Limb (tissue), 2 donors: ENCODE measurements around the gene SULT2B1.
"Not testable (repeated sequence)": the region's sequence is repeated elsewhere in the genome, so short reads cannot be mapped to it uniquely, and the experiment has no call there.

ENCODE experiments used
- DNase-seq, 2 donors: peaks; one replicate each; pipeline ENCODE4 v3.0.0-alpha.2; 2016; ENCODE audit errors: extremely low spot score in 2 of 2

SULT2B1 gene

DNA sequence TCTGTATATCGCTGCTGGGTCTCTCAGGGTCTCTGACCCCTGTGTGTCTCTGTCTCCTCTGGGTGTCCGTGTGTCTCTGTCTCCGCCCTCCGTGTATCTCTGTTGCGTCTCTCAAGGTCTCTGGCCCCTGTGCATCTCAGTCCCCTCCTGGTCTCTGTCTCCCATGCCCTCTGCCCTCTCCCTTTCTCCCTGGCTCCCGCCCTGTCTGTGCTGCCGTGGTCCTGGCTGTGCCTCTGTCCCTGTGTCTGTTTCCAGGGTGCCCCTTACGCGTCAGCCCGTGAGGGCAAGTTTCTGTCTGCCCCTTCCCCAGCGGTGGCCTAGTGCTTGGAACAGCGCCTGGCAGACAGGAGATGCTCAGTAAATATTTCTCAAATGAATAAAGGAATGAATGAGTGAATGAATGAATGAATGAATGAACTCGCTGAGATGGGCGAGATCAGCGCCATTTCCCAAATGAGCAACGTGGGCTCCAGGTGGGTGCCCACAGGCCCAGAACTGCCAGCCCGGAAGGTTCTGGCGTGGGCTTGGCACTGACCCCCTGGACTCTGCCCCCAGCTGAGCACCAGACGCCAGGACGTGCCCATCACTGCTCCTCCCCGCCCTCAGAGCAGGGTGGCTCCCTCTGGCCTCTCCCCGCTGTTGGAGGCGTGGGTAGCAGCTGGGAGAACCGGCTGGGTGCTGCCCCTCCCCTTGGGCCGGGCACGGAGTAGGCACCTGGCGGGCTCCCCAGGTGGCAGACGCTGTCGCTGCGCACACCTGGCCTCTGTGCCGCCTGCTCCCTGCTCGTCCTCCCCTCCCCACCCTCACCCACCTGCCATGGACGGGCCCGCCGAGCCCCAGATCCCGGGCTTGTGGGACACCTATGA, at the start of gene SULT2B1:
TSS of gene SULT2B1 (plus strand) at position 736 of the 866 bp plus-strand sequence. CDS start at position 817, 81 bp downstream.
- no peak for DNase-seq

DNA sequence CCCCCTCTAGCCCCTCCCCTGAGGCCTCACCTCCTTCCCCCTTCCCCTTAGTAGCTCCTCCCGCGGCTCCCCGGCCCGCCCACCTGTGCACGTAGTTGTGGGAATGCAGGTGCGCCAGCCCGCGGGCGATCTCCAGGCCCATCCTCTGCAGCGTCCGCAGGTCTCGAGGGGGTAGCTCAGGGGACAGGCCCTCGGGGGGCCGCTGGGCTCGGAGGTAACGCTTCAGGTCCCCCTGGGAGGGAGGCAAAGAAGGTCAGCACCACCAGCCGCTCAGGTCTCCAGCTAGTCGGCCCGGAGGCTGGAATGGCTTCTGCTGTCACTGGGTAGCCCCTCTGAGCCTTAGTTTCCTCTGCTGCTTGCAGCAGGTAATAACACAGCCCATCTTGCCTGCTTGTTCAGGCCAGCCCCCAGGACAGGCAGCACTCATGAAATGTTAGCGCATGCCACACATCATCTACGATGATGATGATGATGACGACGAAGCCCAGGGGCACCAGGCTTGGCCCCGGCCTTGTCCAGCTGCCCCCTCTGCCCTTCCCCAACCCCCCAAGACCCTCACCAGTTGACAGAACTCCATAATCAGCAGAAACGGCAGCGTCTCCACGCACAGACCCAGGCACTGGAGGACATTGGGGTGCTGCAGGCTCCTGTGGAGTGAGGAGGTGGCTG, 49.5 kb upstream of the SULT2B1 start:
- DNase-seq, result no peak

DNA sequence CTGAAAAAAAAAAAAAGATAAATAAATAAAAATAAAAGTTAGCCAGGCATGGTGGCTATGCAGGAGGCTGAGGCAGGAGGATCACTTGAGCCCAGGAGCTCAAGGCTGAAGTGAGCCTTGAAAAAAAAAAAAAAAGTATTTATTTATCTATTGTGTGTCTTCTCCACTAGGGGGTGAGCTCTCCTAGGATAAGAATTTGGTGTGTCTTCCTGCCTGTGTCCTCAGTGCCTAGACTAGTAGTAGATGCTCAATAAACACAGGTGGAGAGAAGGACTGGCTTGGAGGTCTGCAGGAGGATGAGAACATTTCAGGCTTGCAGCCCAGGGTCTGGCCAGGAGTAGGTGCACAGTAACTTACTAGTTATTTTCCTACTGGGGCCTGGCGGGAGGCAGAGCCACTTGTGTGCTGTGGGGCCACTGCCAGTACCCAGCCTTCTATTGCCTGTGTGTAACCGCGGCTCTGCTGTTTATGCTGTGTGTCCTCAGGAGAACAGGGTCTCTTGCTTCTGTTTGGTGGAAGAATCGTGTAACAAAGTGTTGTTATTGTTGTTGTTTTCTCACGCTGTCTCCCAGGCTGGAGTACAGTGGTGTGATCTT, 45.7 kb upstream of the SULT2B1 start:
- DNase-seq, result no peak

DNA sequence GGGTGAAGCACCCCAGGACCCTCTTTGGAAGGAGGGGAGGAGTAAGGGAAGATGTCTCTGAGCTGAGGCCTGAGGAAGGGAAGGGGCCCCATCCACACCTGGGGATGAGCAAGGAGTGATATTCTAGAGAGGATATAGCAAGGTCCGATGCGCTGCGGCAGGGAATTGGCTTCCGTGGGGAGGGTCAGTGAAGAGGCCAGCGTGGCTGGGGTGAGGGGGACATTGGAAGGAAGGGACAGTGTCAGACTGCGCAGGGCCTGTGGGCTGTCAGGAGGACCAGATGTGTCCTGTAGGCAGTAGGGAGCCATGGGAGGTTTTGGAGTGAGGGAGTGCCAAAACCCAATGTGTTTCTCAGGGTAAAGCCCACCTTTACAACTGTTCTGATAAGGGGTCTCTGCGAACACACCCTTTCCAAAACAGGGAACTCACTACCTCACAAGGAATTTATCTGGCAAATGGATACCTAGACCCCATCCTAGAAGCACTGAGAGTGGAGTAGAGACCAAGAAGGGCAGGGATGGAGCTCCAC, 44.0 kb upstream of the SULT2B1 start:
- no peak for DNase-seq

DNA sequence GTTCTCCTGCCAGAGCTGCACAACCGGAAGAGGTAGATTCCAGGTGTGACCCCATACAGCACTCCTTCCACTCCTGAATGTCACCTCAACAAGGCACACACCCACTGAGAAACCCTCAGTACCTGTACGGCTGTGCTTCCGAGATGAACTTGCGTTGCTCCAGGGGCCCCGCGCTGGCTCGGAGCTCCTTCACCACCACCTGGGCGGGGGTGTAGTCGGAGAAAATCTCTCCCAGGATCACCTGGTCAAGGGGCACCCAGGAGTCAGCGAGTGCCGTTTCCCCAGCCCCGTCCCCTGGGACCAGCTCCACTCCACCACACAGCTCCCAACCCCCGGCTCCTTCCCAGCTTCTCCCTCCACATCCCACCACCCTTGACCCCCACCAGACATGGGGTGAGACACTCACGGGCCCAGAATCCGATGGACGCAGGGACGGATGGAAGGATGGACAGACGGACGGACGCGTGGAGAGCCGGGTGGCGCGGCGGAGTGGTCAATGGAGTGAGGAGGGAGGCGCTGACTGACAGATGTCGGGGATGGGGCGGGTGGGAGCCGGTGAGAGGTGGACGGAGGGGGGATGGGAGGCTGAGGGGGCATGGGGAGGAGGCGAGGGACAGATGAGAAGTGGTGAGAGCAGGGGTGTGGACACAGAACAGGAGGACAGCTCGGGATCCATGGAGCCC, 43.1 kb upstream of the SULT2B1 start:
- DNase-seq, result no peak

DNA sequence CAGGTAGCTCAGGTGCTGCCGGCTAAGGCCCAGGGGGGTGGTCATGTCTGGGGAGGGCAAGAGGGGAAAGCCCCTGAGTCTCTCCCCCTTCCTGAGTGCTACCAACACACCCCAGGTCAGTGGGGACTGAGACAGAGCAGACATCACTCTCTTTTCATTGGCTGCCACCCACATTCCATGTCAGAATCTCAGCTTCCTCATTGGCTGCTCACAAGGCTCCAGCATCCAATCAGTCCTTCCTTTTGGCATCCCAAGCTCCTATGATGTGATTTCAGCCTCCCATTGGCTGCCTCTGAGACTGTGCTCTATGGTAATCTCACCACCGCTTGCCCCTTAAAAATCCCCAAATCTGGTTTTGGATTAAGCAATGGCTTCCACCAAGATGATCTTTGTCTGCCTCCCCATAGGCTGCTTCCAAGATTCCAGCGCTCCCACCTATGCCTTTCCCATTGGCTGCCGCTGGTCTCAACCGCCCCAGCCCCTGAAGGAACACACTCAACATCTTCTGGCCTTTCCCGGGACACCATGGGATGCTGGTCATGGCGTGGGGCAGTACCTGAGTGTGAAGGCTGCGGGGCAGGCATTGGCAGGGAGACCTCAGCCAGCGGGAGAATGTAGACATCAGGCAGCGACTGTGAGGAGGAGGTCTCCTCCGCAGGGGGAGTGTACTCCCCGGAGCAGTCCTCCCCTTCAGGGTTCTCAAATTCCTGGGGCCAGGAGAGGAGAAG, 42.3 kb upstream of the SULT2B1 start:
- DNase-seq, result no peak

DNA sequence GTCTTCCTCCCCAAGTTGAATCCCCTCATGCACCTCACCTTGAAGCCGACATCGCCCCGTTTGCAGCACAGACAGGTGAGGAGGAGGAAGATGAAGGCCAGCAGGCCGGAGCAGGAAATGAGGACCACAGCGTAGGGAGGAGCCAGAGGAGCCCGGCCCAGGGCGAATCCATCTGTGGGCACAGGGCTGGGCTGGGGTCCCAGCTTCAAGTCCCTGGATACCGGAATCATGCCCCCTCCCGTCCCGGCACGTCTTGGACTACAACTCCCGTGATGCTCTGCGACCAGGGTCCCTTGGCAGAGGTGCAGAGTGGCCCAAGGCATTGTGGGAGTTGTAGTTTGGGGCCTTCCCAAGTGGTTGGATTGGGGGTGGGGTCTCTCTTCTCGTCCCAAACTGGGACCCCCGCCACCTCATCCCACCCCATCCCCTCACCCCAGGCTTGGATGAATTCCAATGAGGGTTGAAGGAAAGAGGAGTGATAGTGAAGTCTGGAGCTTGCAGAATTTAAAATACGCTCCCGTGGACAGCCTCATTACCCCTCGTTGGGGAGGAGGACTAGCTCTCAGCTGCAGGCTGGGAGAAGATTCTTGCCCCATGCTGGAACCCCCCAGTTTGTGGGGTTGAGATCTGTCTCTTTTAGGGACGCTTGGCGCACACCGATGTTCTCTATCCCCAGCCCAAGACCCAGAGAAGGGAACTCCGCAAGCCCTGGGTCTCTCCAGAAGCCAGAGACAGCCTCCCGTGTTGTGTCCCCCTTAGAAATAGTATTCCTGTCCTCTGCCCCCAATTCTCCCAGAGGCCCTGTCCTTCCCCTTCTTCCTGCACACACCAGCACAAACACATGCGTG, 41.3 kb upstream of the SULT2B1 start:
- DNase-seq, result peak; percentile 44 to 86

DNA sequence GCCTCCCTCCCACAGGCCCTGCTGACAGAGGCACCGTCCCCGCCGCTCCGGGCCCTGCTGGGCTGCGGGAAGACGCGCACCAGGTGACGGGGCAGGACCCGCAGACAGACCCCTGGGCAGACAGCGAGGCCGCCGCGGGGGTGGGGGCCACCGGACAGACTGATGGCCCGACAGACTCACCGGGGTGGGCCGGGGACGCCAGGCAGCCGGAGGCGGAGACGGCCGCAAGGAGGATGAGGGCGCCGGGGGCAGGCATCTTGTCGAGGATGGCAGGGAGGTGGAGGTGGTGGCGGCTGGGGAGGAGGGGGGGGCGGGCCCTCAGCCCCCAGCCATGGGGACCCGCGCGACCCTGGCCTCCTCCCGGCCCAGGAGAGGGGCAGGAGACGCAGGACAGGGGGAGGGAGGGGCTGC, 40.6 kb upstream of the SULT2B1 start:
- peak in 1 of 2 donors; percentile 51 for DNase-seq

DNA sequence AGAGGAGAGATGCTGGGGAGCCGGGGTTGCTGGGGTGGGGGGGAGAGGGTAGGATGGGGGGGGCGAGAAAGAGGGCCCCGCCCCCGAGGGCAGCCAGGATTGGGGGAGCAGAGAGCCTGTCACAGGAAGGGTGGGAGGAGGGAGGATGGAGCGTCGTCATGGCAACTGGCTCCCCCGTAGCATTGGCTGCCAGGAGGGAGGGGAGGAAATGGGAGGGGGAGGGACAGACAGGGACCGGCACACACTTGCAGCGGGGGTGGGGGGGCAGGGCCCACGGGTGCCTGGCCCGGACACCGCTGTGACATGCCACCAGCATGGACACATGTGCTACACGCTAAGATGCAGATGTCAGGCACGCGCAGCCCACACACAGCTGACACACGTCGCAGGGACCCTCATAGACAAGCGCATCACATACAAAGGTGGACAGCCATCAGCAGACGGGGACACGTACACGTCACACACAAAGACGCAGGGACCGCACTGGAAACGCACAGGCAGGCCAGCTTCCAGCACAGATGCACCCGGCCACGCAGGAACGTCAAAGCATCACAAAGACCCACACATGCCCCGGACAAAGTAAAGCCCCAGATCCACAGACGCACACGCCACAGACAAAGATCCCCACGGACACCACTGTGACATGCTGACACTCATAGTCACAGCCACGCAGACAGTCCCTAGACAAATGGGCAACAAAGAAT, 40.0 kb upstream of the SULT2B1 start, which contains the start of gene LMTK3:
TSS of gene LMTK3 (minus strand) at position 36 of the 704 bp plus-strand sequence. CDS start 259 bp downstream, outside the sequence.
- peak in 1 of 2 donors; percentile 85 for DNase-seq

DNA sequence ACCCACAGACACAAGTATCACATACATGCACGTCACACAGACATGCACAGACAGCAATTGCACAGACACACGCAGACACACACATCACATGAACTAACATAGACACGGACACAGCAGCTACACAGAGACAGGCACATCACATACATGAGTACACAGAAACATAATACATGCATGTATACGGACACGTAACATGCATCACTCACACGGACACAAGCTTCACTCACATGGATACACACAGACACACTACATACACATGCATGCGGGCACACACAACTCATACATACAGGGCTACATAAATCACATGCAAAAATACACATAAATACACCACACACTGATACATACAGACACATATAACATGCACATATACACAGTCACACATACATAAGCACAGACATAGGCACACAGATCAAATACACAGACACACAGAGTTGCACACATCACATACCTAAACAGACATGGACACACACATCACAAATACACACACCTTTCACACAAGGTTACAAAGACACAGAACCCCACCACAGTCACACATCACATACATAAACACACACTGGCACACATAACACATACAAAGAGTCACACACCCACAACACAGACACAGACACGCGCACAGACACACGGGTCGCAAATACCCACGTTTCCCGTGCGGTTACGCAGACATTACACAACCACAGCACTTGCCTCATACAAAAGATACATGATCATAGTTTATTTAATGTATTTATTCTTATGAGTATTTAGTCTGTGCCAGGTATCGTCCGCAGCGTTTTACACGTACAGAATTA, 39.3 kb upstream of the SULT2B1 start:
- no peak for DNase-seq

DNA sequence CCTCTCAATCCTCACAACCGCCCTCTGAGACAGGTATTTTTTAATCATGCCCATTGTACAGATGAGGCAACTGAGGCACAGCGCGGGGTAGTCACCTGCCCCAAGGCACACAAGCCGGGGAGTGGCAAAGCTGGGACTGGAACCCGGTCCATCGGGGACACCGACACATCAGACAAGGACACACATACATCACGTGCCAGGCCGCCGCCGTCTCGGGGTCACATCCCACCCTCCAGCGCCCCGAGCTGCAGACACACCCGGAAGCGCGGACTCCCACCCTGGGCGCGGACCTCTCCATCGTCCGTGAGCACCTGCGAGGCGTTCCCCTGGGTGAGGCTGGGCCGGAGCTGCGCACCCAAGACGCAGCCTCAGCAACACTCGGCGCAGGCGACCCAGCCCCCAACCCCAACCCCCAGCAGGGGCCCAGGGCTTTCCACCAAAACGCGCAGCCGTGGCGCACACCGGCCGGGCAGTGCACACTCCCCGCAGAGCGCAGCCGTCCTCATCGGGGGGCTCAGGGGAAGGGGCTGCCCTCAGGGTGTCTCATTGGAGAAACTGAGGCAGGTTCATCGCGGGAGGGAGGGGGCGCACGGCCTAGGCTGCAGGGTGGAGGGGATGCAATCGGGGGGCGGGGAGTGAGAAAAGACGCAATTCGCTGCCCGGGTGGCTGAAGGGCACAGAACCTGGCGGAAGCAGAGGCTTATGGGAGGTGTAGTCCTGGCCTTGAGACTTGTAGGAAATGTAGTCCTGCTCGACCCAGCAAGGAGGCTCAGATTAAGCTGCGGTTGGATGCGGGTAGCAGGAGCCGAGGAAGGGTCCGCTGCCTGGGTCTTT, 38.5 kb upstream of the SULT2B1 start:
- peak; percentile 56 to 79 for DNase-seq

DNA sequence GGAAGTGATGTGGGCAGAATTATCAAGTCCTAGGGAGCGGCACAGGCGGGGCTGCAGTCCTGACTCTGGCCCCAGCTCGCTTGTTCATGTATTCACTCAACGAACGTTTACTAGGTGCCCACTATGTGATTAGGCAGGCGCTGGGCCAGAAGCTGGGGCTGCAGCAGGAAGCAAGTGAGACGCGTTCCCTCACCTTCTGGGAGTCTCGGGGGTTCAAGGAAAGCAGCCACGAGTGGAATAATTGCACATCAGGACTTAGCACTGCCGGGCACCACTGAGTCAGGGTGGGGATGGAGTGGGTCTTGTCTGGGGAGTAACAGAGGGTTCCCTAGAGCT, 37.9 kb upstream of the SULT2B1 start:
- no peak for DNase-seq

DNA sequence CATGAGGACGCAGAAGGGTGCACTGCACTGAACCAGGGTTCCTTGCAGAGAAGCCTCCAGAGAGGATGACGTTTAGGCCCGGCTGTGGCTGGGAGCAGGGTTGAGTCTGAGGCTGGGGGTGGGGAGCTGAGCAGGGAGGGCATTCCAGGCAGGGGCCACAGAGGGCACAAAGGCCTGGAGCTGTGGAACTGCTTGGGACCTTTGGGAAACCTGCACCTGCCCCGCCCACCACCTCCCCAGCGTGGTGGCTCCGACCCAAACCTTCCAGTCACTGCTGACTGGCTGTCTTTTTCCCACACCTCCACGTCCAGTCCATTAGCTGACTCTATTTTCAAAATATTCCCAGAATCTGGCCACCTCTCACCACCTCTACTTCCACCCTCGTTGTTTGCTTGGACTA, 35.4 kb upstream of the SULT2B1 start:
- DNase-seq, result no peak

DNA sequence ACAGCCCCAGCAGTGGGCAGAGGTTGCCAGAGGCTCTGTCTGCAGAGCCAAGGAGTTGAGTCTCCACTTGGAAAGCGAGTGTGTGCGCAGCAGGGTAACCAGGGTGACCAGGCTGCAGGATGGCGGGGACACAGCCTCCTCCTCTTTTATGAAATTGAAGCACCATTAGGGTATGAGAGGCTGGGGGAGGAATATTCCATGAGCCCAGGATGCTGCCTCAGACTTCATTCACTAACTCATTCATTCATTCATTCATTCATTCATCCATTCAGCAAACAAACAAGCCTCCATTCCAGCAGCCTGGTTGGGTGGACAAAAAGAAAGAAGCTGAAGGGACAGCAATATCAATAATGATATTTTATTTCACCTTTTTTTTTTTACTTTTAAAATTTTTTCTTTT, 33.8 kb upstream of the SULT2B1 start:
- no peak for DNase-seq

DNA sequence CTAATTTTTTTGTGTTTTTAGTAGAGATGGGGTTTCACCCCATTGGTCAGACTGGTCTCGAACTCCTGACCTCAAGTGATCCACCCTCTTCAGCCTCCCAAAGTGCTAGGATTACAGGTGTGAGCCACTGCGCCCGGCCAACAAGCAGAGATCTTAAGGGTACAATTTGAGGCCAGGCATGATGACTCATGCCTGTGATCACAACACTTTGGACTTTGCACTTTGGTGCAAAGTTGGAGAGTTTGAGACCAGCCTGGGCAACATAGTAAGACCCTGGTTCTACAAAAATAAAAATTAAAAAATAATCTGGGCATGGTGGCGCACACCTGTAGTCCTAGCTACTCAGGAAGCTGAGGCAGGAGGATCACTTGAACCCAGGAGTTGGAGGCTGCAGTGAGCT, 32.5 kb upstream of the SULT2B1 start:
- DNase-seq, result not testable (repeated sequence)

DNA sequence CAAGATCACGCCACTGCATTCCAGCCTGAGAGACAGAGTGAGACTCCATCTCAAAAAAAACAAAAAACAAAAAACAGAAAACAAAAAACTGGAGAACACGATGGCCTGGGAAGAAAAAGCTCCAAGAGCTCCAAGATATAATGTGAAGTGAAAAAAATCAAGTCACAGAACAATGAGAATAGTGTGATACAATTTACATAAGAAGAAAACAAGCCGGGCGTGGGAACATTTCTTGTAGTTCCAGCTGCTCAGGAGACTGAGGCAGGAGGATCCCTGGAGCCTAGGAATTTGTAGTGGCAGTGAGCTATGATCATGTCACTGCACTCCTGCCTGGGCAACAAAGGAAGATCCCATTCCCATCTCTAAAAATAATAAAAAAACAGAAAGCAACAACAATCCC, 31.8 kb upstream of the SULT2B1 start:
- no peak for DNase-seq

DNA sequence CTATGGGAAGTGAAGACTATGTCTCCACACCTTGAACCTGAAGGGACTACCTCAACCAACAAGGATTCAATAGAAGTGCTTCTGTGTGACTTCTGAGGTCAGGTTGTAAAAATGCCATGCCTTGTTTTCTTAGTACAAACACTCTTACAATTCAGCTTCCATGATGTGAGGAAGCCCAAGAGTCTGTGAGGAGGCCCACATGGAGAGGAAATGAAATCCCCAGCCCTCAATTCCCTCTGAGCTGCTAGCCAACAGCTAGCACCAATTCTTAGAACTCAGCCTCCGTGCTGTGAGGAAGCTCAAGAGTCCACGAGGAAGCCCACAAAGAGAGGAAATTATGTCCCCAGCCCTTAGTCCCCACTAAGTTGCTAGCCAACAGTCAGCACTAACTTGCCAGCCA, 27.8 kb upstream of the SULT2B1 start:
- no peak for DNase-seq

DNA sequence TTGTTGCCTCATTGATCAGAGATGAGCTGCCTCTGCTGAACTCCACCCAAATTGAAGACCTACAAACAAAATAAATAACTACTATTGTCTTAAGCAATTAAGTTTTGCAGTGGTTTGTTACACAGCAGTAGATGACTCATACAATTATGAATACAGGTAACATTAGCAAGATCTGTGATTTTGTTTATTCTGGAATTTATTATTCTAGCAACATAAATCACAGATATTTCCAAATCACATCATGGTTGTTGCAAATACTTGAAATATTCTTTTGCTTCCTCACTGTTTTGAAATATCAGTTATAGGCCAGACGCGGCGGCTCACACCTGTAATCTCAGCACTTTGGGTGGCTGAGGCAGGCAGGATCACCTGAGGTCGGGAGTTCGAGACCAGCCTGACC, 27.2 kb upstream of the SULT2B1 start:
- no peak for DNase-seq
